Spleen (tissue), 11 donors: ENCODE measurements around the gene HMMR. TPM values are rescaled to one million over a fixed set of nuclear protein-coding genes. Genes with fewer than 3 reads are reported as not detected.

Experiments
- DNase-seq: peaks from one replicate; pipeline ENCODE4 v3.0.0-alpha.2; 2020
- H3K27ac ChIP-seq, 8 donors: fragments of 200-600 bp; sonication (generic) in 7 of 8; 1 replicate in 4 of 8; 2 replicates in 4 of 8; pipeline versions ENCODE4 v1.5.0 to v1.8.0; 2016 to 2021; ENCODE audit warnings: inconsistent platforms in 4 of 8, mild to moderate bottlenecking in 4 of 8, moderate library complexity in 1 of 8
- H3K27me3 ChIP-seq, 7 donors: fragments of 200-600 bp; sonication (generic) in 6 of 7; replicated peaks in 1 of 7; 1 replicate in 4 of 7; 2 replicates in 3 of 7; pipeline versions ENCODE4 v1.5.0 to v1.8.0; 2016 to 2021; ENCODE audit warnings: inconsistent platforms in 3 of 7, mild to moderate bottlenecking in 1 of 7
- H3K36me3 ChIP-seq, 6 donors: fragments of 200-600 bp; sonication (generic) in 5 of 6; 1 replicate in 4 of 6; 2 replicates in 2 of 6; pipeline versions ENCODE4 v1.5.0 to v1.8.0; 2016 to 2021; ENCODE audit warnings: inconsistent platforms in 2 of 6
- H3K4me1 ChIP-seq, 6 donors: fragments of 200-600 bp; sonication (generic) in 5 of 6; 1 replicate in 3 of 6; 2 replicates in 3 of 6; pipeline versions ENCODE4 v1.5.0 to v1.8.0; 2016 to 2021; ENCODE audit warnings: inconsistent platforms in 3 of 6
- H3K4me3 ChIP-seq, 8 donors: fragments of 200-600 bp; sonication (generic) in 7 of 8; 1 replicate in 4 of 8; 2 replicates in 4 of 8; pipeline versions ENCODE4 v1.5.0 to v1.8.0; 2016 to 2021; ENCODE audit warnings: inconsistent platforms in 4 of 8, mild to moderate bottlenecking in 4 of 8, moderate library complexity in 2 of 8
- H3K9me3 ChIP-seq, 8 donors: fragments of 200-600 bp; sonication (generic) in 7 of 8; 1 replicate in 4 of 8; 2 replicates in 4 of 8; pipeline versions ENCODE4 v1.5.0 to v1.8.0; 2016 to 2021; ENCODE audit warnings: inconsistent platforms in 4 of 8
- CTCF ChIP-seq, 11 experiments: fragments of 200-600 bp in 7 of 11; fragments of 450-650 bp in 4 of 11; sonication (generic) in 4 of 11; IDR thresholded peaks in 8 of 11; conservative IDR thresholded peaks in 3 of 11; 1 replicate in 7 of 11; 2 replicates in 4 of 11; pipeline versions ENCODE4 v1.4.0 to v1.8.0; 2016 to 2021; ENCODE audit warnings: antibody characterized with exemption in 11 of 11, inconsistent platforms in 4 of 11, mild to moderate bottlenecking in 1 of 11
- POLR2A ChIP-seq, 3 donors: fragments of 450-650 bp; IDR thresholded peaks; one replicate each; pipeline ENCODE4 v1.5.1; 2017; ENCODE audit warnings: antibody characterized with exemption in 3 of 3, mild to moderate bottlenecking in 1 of 3
- POLR2AphosphoS5 ChIP-seq, 3 donors: sonication (generic); formaldehyde crosslinking; IDR thresholded peaks; one replicate each; pipeline ENCODE4 v1.5.1; 2017; ENCODE audit warnings: antibody characterized with exemption in 3 of 3
- WGBS, 5 donors: extraction: QIAGEN DNeasy Blood & Tissue Kit in 3 of 5; methylation state at CpG; one replicate each; pipeline versions ENCODE4 v1.1.5 to v1.1.7; 2013 to 2018; 5-methylcytosine and 5-hydroxymethylcytosine counted together
- intact Hi-C: fragments of 100-400 bp; cut with DNase I; formaldehyde crosslinking; loops from one replicate; pipeline ENCODE4 v1.15.0; 2023; ENCODE audit warnings: low total_unique reads
- polyA plus RNA-seq, 3 donors: library from polyadenylated mRNA; stranded (reverse); fragments of 200-250 nt; gene quantifications; one replicate each; pipeline ENCODE4 v1.2.1, GENCODE V29; 2013
- total RNA-seq, 7 donors: library from RNA; depleted of rRNA in 3 of 7; stranded (reverse); fragments of >200 nt in 3 of 7; fragmentation: NEBNext Ultra II Directional in 4 of 7; extraction: Animal tissue kit (Norgen Biotek cat#: 25700) in 4 of 7; gene quantifications; one replicate each; pipeline versions ENCODE4 v1.1.0 to v1.2.1, GENCODE V29; 2016 to 2021
- donor health status: healthy with polysubstance abuse.
- donor health status: DM: no; HTN: no; CAD: no; lungs with moderate emphysema.
- donor health status: DM: no; HTN: no; CAD: no.
- donor health status: Bipolar disorder and iron deficiency.
- donor health status: healthy.
- donor health status: DM: no; HTN: no; CAD: no.
- donor health status: DM: yes; HTN: yes; CAD: no.

The HMMR gene
- total and polyA plus RNA-seq, 10 donors: 0.65 to 10.4 (median 3.3) TPM

- intact Hi-C loops: loop anchor here (5.0 kb wide), 1 partner anchor 47 kb away; the partner anchor contains the start of gene MAT2B
- TF ChIP-seq POLR2A (IDR thresholded peaks at IDR 0.05): peak; percentile 65 to 86 (median 74)
- TF ChIP-seq CTCF (IDR thresholded peaks at IDR 0.05 in 8 of 11, conservative IDR thresholded peaks at IDR 0.05 in 3 of 11): peak in 6 of 11 experiments; percentile 18 to 41 (median 26)
- peak; percentile 97 to 99 (median 98) for TF ChIP-seq POLR2AphosphoS5 (IDR thresholded peaks at IDR 0.05)
- WGBS, 5 donors: 0 to 1% (median 0%) methylated on average over 39 to 59 of the region's 59 CpGs
These were observed 442 bp upstream of the HMMR start, which contains the start of gene NUDCD2 for GRCh38 chr5:163459819-163460561. Gene NUDCD2 (minus strand): TSS chr5:163460102. CDS start chr5:163460050, 52 bp downstream.

GRCh38 chr5:163463063-163463435 is 2.6 kb downstream of the HMMR start:
- Histone ChIP-seq H3K27me3 (no peaks in the 10 kb centered on the region), H3K4me1 (peaks cover 18 to 42% (median 28%) of the 10 kb centered on the region in 6 donors), H3K4me3 (no peak overlapping the region), H3K36me3 (no peaks in the 10 kb centered on the region), H3K27ac (peak overlapping the region in 1 of 8 donors; percentile 96), H3K9me3 (no peaks in the 10 kb centered on the region)
- TF ChIP-seq POLR2A (IDR thresholded peaks at IDR 0.05) (no peak), POLR2AphosphoS5 (IDR thresholded peaks at IDR 0.05) (no peak), CTCF (IDR thresholded peaks at IDR 0.05 in 8 of 11, conservative IDR thresholded peaks at IDR 0.05 in 3 of 11) (no peak)
- intact Hi-C loops: loop anchor here (5.0 kb wide), 1 partner anchor 44 kb away; the partner anchor contains the start of gene MAT2B
- DNase-seq: no peak

More at GRCh38 chr5:163459819-163460561, 442 bp upstream of the HMMR start, which contains the start of gene NUDCD2:
- Histone ChIP-seq H3K27me3 (no peaks in the 10 kb centered on the region), H3K36me3 (peaks cover 0 to 20% (median 11%) of the 10 kb centered on the region in 6 donors), H3K4me1 (peaks cover 25 to 61% (median 37%) of the 10 kb centered on the region in 6 donors), H3K27ac (peak within 1 kb of the TSS; percentile 93 to 99 (median 97)), H3K4me3 (peak within 1 kb of the TSS; percentile 49 to 79 (median 62)), H3K9me3 (no peaks in the 10 kb centered on the region)
- DNase-seq: peak; percentile 99

DNA sequence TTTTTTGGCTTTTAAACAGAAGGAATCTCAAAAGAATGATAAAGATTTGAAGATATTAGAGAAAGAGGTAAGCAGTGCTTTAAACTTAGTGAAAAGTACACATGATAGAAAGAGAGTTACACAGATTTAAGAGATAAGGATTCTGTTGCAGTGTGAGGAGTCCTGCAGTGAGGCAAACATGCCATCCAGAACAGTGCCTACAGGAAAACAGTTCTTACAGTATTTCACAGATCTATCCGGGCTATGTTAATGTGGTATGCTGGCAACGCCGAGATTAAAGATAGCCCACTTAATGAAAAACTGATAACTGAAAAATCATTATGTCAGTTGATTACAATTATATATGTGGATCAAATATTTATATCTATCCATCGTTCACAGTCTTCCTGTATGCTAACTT is 7.2 kb downstream of the HMMR start:
- H3K4me1 ChIP-seq: peaks cover 0 to 3% (median 0%) of the 10 kb centered on the region in 6 donors
- peaks cover 0 to 18% (median 0%) of the 10 kb centered on the region in 6 donors for H3K36me3 ChIP-seq
- intact Hi-C loops: no loop called here
- 57 to 77% (median 70%) methylated on average over 4 of the region's 4 CpGs for WGBS, 5 donors
- H3K4me3 ChIP-seq: no peak overlapping the region
- no peaks in the 10 kb centered on the region for H3K9me3 ChIP-seq
- no peaks in the 10 kb centered on the region for H3K27me3 ChIP-seq
- no peak overlapping the region for H3K27ac ChIP-seq
- DNase-seq: no peak
- TF ChIP-seq POLR2AphosphoS5 (IDR thresholded peaks at IDR 0.05) (no peak), POLR2A (IDR thresholded peaks at IDR 0.05) (no peak), CTCF (IDR thresholded peaks at IDR 0.05 in 8 of 11, conservative IDR thresholded peaks at IDR 0.05 in 3 of 11) (no peak)

- no peaks in the 10 kb centered on the region for H3K9me3 ChIP-seq
- 80 to 98% (median 95%) methylated on average over 3 of the region's 3 CpGs for WGBS, 5 donors
- intact Hi-C loops: no loop called here
- no peak overlapping the region for H3K27ac ChIP-seq
- no peaks in the 10 kb centered on the region for H3K27me3 ChIP-seq
- peaks cover 0 to 44% (median 0%) of the 10 kb centered on the region in 6 donors for H3K36me3 ChIP-seq
- H3K4me1 ChIP-seq: no peaks in the 10 kb centered on the region
- TF ChIP-seq POLR2A (IDR thresholded peaks at IDR 0.05) (no peak), CTCF (IDR thresholded peaks at IDR 0.05 in 8 of 11, conservative IDR thresholded peaks at IDR 0.05 in 3 of 11) (peak in 6 of 11 experiments; percentile 20 to 49 (median 43))
- no peak for DNase-seq
- no peak overlapping the region for H3K4me3 ChIP-seq
These were observed 13.3 kb downstream of the HMMR start for GRCh38 chr5:163473635-163474243.
